OCI-LY1 (cell line): ENCODE measurements around the gene AGL.

Experiments
- EZH2 ChIP-seq: fragments of 200-600 bp; sonication (generic), shearing (Covaris generic); IDR thresholded peaks from 2 replicates; pipeline ENCODE4 v1.8.0; 2017; ENCODE audit warnings: borderline replicate concordance, mixed run types, mild to moderate bottlenecking, antibody characterized with exemption, low read length, moderate library complexity, mixed read lengths
- TF ChIP-seq, protein P1 (sequence below): fragments of 200-600 bp; sonication (generic), shearing (Covaris generic); IDR thresholded peaks from 2 replicates; pipeline ENCODE4 v1.5.1; 2017; ENCODE audit warnings: mild to moderate bottlenecking, antibody characterized with exemption, low read length, moderate library complexity, mixed read lengths

DNA sequence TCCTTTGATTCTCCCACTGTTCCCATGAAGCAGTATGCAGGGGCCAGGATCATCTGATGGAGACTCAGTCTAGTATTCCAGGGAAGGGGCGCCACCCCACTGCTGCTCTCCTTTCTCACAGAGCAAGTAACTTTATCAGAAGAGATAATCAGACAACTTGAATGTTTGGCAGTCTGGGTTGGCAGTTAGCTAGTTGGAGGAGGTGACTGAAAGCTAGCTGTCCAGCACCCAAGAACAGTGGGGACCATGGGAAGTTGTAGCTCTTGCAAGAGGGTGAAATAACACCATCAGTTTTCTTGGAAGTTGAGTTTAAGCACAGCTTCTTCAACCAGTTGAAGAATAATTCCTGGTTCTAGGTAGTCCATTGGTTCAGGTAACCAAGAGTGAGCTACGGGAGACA, 22.2 kb upstream of the AGL start:
- TF ChIP-seq, protein P1, sequence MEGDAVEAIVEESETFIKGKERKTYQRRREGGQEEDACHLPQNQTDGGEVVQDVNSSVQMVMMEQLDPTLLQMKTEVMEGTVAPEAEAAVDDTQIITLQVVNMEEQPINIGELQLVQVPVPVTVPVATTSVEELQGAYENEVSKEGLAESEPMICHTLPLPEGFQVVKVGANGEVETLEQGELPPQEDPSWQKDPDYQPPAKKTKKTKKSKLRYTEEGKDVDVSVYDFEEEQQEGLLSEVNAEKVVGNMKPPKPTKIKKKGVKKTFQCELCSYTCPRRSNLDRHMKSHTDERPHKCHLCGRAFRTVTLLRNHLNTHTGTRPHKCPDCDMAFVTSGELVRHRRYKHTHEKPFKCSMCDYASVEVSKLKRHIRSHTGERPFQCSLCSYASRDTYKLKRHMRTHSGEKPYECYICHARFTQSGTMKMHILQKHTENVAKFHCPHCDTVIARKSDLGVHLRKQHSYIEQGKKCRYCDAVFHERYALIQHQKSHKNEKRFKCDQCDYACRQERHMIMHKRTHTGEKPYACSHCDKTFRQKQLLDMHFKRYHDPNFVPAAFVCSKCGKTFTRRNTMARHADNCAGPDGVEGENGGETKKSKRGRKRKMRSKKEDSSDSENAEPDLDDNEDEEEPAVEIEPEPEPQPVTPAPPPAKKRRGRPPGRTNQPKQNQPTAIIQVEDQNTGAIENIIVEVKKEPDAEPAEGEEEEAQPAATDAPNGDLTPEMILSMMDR = no peak
- TF ChIP-seq EZH2 = no peak
